Common myeloid progenitor, CD34-positive (primary cell): Measurements from ENCODE around the gene CEP112.

Source experiments
- CTCF ChIA-PET: fragments of 350-600 bp; sonication (Branson Sonifier 250); formaldehyde crosslinking; loops from one replicate; lab custom pipeline; 2021; ENCODE audit warnings: antibody characterized with exemption; lab: Charles Lee
- POLR2A ChIA-PET: fragments of 350-600 bp; sonication (Branson Sonifier 250); formaldehyde crosslinking; loops from one replicate; lab custom pipeline; 2021; ENCODE audit warnings: antibody characterized with exemption; lab: Charles Lee
- DNase-seq, 3 donors: peaks; one replicate each; pipeline versions ENCODE4 v3.0.0 to v3.0.0-alpha.2; 2013
- H3K27ac ChIP-seq, 2 experiments: 1 replicate in 1 of 2; 2 replicates in 1 of 2; pipeline ENCODE4 v1.7.0; 2013; ENCODE audit warnings: inconsistent platforms in 2 of 2, low read length in 2 of 2, mild to moderate bottlenecking in 2 of 2, low read depth in 1 of 2, moderate library complexity in 1 of 2; ENCODE audit not compliant: severe bottlenecking in 2 of 2, insufficient read depth in 1 of 2, poor library complexity in 1 of 2
- H3K27me3 ChIP-seq, 5 experiments: replicated peaks in 2 of 5; 1 replicate in 3 of 5; 2 replicates in 2 of 5; pipeline versions ENCODE4 v1.6.1 to v1.7.0; 2013; ENCODE audit warnings: low read length in 4 of 5, mild to moderate bottlenecking in 2 of 5, moderate library complexity in 2 of 5, inconsistent platforms in 1 of 5; ENCODE audit not compliant: insufficient read depth in 5 of 5, control insufficient read depth in 4 of 5
- H3K36me3 ChIP-seq, 4 experiments: 1 replicate in 2 of 4; 2 replicates in 2 of 4; pipeline versions ENCODE4 v1.6.1 to v1.7.0; 2013; ENCODE audit warnings: low read length in 3 of 4, control low read depth in 1 of 4, mild to moderate bottlenecking in 1 of 4; ENCODE audit not compliant: control insufficient read depth in 4 of 4, insufficient read depth in 4 of 4
- H3K4me1 ChIP-seq, 4 experiments: 1 replicate in 3 of 4; 2 replicates in 1 of 4; pipeline versions ENCODE4 v1.6.1 to v1.7.1; 2013; ENCODE audit warnings: low read length in 3 of 4, mild to moderate bottlenecking in 3 of 4, control low read depth in 1 of 4, inconsistent platforms in 1 of 4, moderate library complexity in 1 of 4; ENCODE audit not compliant: control insufficient read depth in 4 of 4, insufficient read depth in 4 of 4; ENCODE audit errors: control extremely low read depth in 1 of 4
- H3K4me3 ChIP-seq, 7 experiments: 1 replicate in 4 of 7; 2 replicates in 3 of 7; pipeline versions ENCODE4 v1.5.1 to v1.7.0; 2013; ENCODE audit warnings: mild to moderate bottlenecking in 7 of 7, low read length in 6 of 7, moderate library complexity in 6 of 7, inconsistent platforms in 2 of 7, low read depth in 2 of 7, control low read depth in 1 of 7; ENCODE audit not compliant: insufficient read depth in 4 of 7, control insufficient read depth in 1 of 7; ENCODE audit errors: extremely low read depth in 1 of 7
- H3K9me3 ChIP-seq, 5 experiments: 1 replicate in 4 of 5; 2 replicates in 1 of 5; pipeline versions ENCODE4 v1.6.1 to v1.7.1; 2013; ENCODE audit warnings: low read length in 4 of 5, mild to moderate bottlenecking in 2 of 5, inconsistent platforms in 1 of 5, low read depth in 1 of 5, moderate library complexity in 1 of 5; ENCODE audit not compliant: control insufficient read depth in 4 of 5, insufficient read depth in 2 of 5; ENCODE audit errors: control extremely low read depth in 1 of 5
- WGBS: methylation state at CpG from one replicate; pipeline ENCODE4 v1.1.5; 2013; ENCODE audit not compliant: insufficient coverage; 5-methylcytosine and 5-hydroxymethylcytosine counted together

Gene CEP112

GRCh38 chr17:65627891-65628643, 563.9 kb downstream of the CEP112 start:
- Histone ChIP-seq H3K27ac (no peak overlapping the region), H3K4me3 (no peak overlapping the region), H3K9me3 (no peaks in the 10 kb centered on the region), H3K27me3 (no peaks in the 10 kb centered on the region), H3K36me3 (no peaks in the 10 kb centered on the region), H3K4me1 (no peaks in the 10 kb centered on the region)
- ChIA-PET POLR2A (no interaction called here), CTCF (no interaction called here)
- 93% methylated on average over 12 of the region's 17 CpGs for WGBS
- no peak for DNase-seq

- 95% methylated on average over 5 of the region's 5 CpGs for WGBS
- ChIA-PET POLR2A (no interaction called here), CTCF (interaction anchor here (0.6 kb wide), 1 partner anchor 155 kb away, joined by 3 read pairs; no protein-coding TSS in a partner anchor)
- no peak for DNase-seq
- Histone ChIP-seq H3K9me3 (no peaks in the 10 kb centered on the region), H3K27me3 (no peaks in the 10 kb centered on the region), H3K27ac (no peak overlapping the region), H3K4me3 (no peak overlapping the region), H3K4me1 (no peaks in the 10 kb centered on the region), H3K36me3 (no peaks in the 10 kb centered on the region)
Observed at GRCh38 chr17:65627108-65627507, 564.8 kb downstream of the CEP112 start.

GRCh38 chr17:65626451-65626850, 565.5 kb downstream of the CEP112 start:
- ChIA-PET POLR2A (interaction anchor here (0.7 kb wide), 1 partner anchor 984 kb away, joined by 3 read pairs; no protein-coding TSS in a partner anchor), CTCF (no interaction called here)

GRCh38 chr17:65618516-65618915, 573.4 kb downstream of the CEP112 start:
- H3K9me3 ChIP-seq = peaks cover 0 to 4% (median 0%) of the 10 kb centered on the region in 5 experiments
- CTCF ChIA-PET = no interaction called here
- H3K4me1 ChIP-seq = no peaks in the 10 kb centered on the region
- POLR2A ChIA-PET = no interaction called here
- no peak overlapping the region for H3K27ac ChIP-seq
- H3K36me3 ChIP-seq = no peaks in the 10 kb centered on the region
- 100% methylated on average over 1 of the region's 1 CpG for WGBS
- DNase-seq = no peak
- peaks cover 0 to 2% (median 0%) of the 10 kb centered on the region in 5 experiments for H3K27me3 ChIP-seq
- no peak overlapping the region for H3K4me3 ChIP-seq

More at GRCh38 chr17:65626451-65626850, 565.5 kb downstream of the CEP112 start:
- H3K27ac ChIP-seq = no peak overlapping the region
- H3K4me3 ChIP-seq = no peak overlapping the region
- DNase-seq = no peak
- no peaks in the 10 kb centered on the region for H3K9me3 ChIP-seq
- no peaks in the 10 kb centered on the region for H3K4me1 ChIP-seq
- no peaks in the 10 kb centered on the region for H3K36me3 ChIP-seq
- H3K27me3 ChIP-seq = peaks cover 0 to 2% (median 0%) of the 10 kb centered on the region in 5 experiments

- Histone ChIP-seq H3K36me3 (no peaks in the 10 kb centered on the region), H3K9me3 (peaks cover 0 to 4% (median 0%) of the 10 kb centered on the region in 5 experiments), H3K27ac (no peak overlapping the region), H3K4me3 (no peak overlapping the region), H3K4me1 (no peaks in the 10 kb centered on the region), H3K27me3 (peaks cover 0 to 2% (median 0%) of the 10 kb centered on the region in 5 experiments)
- ChIA-PET POLR2A (no interaction called here), CTCF (no interaction called here)
- DNase-seq = no peak
- 92% methylated on average over 10 of the region's 11 CpGs for WGBS
Observed at GRCh38 chr17:65617496-65617895, 574.4 kb downstream of the CEP112 start.

GRCh38 chr17:65609749-65610148, 582.2 kb downstream of the CEP112 start:
- CTCF ChIA-PET = no interaction called here

GRCh38 chr17:65609286-65609685, 582.6 kb downstream of the CEP112 start:
- 84% methylated on average over 2 of the region's 2 CpGs for WGBS

More at GRCh38 chr17:65609749-65610148, 582.2 kb downstream of the CEP112 start:
- WGBS = no CpG with 5 or more reads among the region's 2 CpGs
- Histone ChIP-seq H3K27ac (no peak overlapping the region), H3K4me3 (no peak overlapping the region), H3K27me3 (no peaks in the 10 kb centered on the region), H3K9me3 (no peaks in the 10 kb centered on the region), H3K36me3 (no peaks in the 10 kb centered on the region), H3K4me1 (no peaks in the 10 kb centered on the region)
- POLR2A ChIA-PET = no interaction called here
- no peak for DNase-seq

More at GRCh38 chr17:65609286-65609685, 582.6 kb downstream of the CEP112 start:
- Histone ChIP-seq H3K9me3 (no peaks in the 10 kb centered on the region), H3K4me3 (no peak overlapping the region), H3K36me3 (no peaks in the 10 kb centered on the region), H3K4me1 (no peaks in the 10 kb centered on the region), H3K27me3 (no peaks in the 10 kb centered on the region), H3K27ac (no peak overlapping the region)
- ChIA-PET CTCF (interaction anchor here (0.6 kb wide), 1 partner anchor 389 kb away, joined by 4 read pairs; no protein-coding TSS in a partner anchor), POLR2A (no interaction called here)
- DNase-seq = no peak
